WTC11 (cell line): ENCODE measurements around the gene THAP6. TPM values are rescaled to one million over a fixed set of nuclear protein-coding genes. Genes with fewer than 3 reads are reported as not detected.

ENCODE experiments used
- ATAC-seq: fragments of 200-7000 bp; cut with Tn5 transposase; 2 replicates; pipeline ENCODE4 v1.10.0; 2021; ENCODE audit warnings: mild to moderate bottlenecking, moderate library complexity
- CTCF ChIA-PET: fragments of 300-600 bp; sonication (Branson Sonifier 250); formaldehyde crosslinking; loops from one replicate; lab custom pipeline; 2021; ENCODE audit warnings: antibody characterized with exemption; lab: Charles Lee
- POLR2A ChIA-PET: fragments of 350-600 bp; sonication (Branson Sonifier 250); formaldehyde crosslinking; loops from one replicate; lab custom pipeline; 2021; ENCODE audit warnings: antibody characterized with exemption; lab: Charles Lee
- DNase-seq: peaks from one replicate; pipeline ENCODE4 v3.0.0; 2021; ENCODE audit warnings: low spot score
- H3K27ac Mint-ChIP-seq: 2 replicates; pipeline ENCODE4 v1.8.0; 2021; ENCODE audit warnings: mixed read lengths
- H3K27me3 Mint-ChIP-seq: 2 replicates; pipeline ENCODE4 v1.8.0; 2021; ENCODE audit warnings: low read depth, mild to moderate bottlenecking, moderate library complexity, mixed read lengths
- H3K36me3 Mint-ChIP-seq: 2 replicates; pipeline ENCODE4 v1.8.0; 2021; ENCODE audit warnings: mixed read lengths
- H3K4me1 Mint-ChIP-seq: 2 replicates; pipeline ENCODE4 v1.8.0; 2022; ENCODE audit warnings: mixed read lengths
- H3K4me3 Mint-ChIP-seq: 2 replicates; pipeline ENCODE4 v1.8.0; 2021; ENCODE audit warnings: mild to moderate bottlenecking, moderate library complexity, mixed read lengths
- H3K9me3 Mint-ChIP-seq: 2 replicates; pipeline ENCODE4 v1.8.0; 2021; ENCODE audit warnings: mixed read lengths
- CBFB ChIP-seq: sonication (generic); formaldehyde crosslinking; IDR thresholded peaks from 2 replicates; pipeline ENCODE4 v1.8.1; 2022; ENCODE audit warnings: mild to moderate bottlenecking, low read depth, missing genetic modification reagents
- CREB1 ChIP-seq: sonication (generic); formaldehyde crosslinking; IDR thresholded peaks from 2 replicates; pipeline ENCODE4 v1.8.0; 2023; ENCODE audit warnings: mild to moderate bottlenecking, missing genetic modification reagents
- GRHL2 ChIP-seq: fragments of 250-450 bp; sonication (Bioruptor Pico); IDR thresholded peaks from 2 replicates; pipeline ENCODE4 v1.8.0; 2022; ENCODE audit warnings: mild to moderate bottlenecking, moderate library complexity; ENCODE audit not compliant: insufficient replicate concordance, severe bottlenecking
- SMAD4 ChIP-seq: sonication (generic); formaldehyde crosslinking; IDR thresholded peaks from 2 replicates; pipeline ENCODE4 v1.8.0; 2022; ENCODE audit warnings: mild to moderate bottlenecking, missing genetic modification reagents
- TP53 ChIP-seq: sonication (generic); formaldehyde crosslinking; IDR thresholded peaks from 2 replicates; pipeline ENCODE4 v1.8.1; 2023; ENCODE audit warnings: mild to moderate bottlenecking, missing genetic modification reagents
- ZNF121 ChIP-seq: sonication (generic); formaldehyde crosslinking; IDR thresholded peaks from 2 replicates; pipeline ENCODE4 v1.8.0; 2023; ENCODE audit warnings: missing genetic modification reagents
- ZNF317 ChIP-seq: sonication (generic); formaldehyde crosslinking; IDR thresholded peaks from 2 replicates; pipeline ENCODE4 v1.8.1; 2023; ENCODE audit warnings: low read depth, mild to moderate bottlenecking, moderate library complexity, missing genetic modification reagents, borderline replicate concordance
- ZNF396 ChIP-seq: fragments of 250-450 bp; sonication (Bioruptor Pico); IDR thresholded peaks from 2 replicates; pipeline ENCODE4 v1.8.0; 2021; ENCODE audit warnings: mild to moderate bottlenecking, moderate library complexity, borderline replicate concordance
- ZNF532 ChIP-seq: fragments of 250-450 bp; sonication (Bioruptor Pico); IDR thresholded peaks from 2 replicates; pipeline ENCODE4 v1.9.0; 2021; ENCODE audit warnings: mild to moderate bottlenecking, borderline replicate concordance
- total RNA-seq: library from RNA; stranded (reverse); gene quantifications from 3 replicates; pipeline ENCODE4 v1.2.3, GENCODE V29; 2021
- TF ChIP-seq, protein P1 (sequence below): sonication (generic); formaldehyde crosslinking; IDR thresholded peaks from 2 replicates; pipeline ENCODE4 v1.8.0; 2023; ENCODE audit warnings: missing genetic modification reagents
- TF ChIP-seq, protein P2 (sequence below): sonication (generic); formaldehyde crosslinking; IDR thresholded peaks from 2 replicates; pipeline ENCODE4 v1.8.0; 2022; ENCODE audit warnings: missing genetic modification reagents
- TF ChIP-seq, protein P3 (sequence below): sonication (generic); formaldehyde crosslinking; IDR thresholded peaks from 2 replicates; pipeline ENCODE4 v1.8.1; 2023; ENCODE audit warnings: mild to moderate bottlenecking, missing genetic modification reagents, moderate library complexity
- TF ChIP-seq, protein P4 (sequence below): fragments of 250-450 bp; sonication (Bioruptor Pico); conservative IDR thresholded peaks from 2 replicates; pipeline ENCODE4 v1.9.0; 2021; ENCODE audit warnings: mild to moderate bottlenecking

Gene THAP6
- total RNA-seq, 1 experiment from 2014 or later: 13.3 TPM

DNA sequence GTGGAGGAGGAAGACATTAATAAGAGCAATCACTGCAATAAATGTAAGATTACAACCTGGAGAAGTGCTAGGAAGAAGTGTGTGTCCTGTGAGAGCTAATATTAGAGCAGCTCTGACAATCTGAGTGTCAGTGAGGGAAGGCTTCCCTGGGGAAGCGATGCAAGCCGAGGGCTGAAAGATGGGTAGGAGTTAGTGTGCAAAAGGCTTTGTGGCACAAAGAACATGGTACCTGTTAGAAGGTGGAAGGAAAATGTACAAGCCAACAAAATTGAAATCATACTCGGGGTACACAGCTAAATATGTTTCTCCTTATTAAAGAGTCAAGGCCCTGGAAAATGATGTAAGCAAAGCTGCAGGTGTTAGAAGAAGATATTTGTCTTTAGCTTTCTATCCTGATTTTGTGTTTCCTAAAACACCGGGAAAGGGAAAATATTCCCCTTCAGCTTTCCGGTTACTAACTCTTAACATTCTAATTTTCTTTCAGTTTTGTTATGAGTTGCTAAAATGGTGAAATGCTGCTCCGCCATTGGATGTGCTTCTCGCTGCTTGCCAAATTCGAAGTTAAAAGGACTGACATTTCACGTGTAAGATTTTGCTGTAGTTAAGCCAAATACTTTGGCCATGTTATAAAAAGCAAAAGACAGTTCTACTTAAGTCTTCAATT is 808 bp downstream of the THAP6 start:
- CTCF ChIA-PET: interaction anchor here (0.9 to 1.7 kb wide), 3 partner anchors 41 to 83 kb away, joined by 3 to 4 read pairs (median 4); partner anchors contain the start of gene ODAPH
- POLR2A ChIA-PET: interaction anchor here (0.6 to 1.1 kb wide), 3 partner anchors 16 to 44 kb away, joined by 3 read pairs; no protein-coding TSS in a partner anchor
- ATAC-seq (no peak), DNase-seq (no peak)
- H3K4me1 Mint-ChIP-seq: peaks cover 17% of the 10 kb centered on the region
- TF ChIP-seq, protein P1, sequence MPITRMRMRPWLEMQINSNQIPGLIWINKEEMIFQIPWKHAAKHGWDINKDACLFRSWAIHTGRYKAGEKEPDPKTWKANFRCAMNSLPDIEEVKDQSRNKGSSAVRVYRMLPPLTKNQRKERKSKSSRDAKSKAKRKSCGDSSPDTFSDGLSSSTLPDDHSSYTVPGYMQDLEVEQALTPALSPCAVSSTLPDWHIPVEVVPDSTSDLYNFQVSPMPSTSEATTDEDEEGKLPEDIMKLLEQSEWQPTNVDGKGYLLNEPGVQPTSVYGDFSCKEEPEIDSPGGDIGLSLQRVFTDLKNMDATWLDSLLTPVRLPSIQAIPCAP (CRISPR knock-in tag): no peak
- no peak for TF ChIP-seq CBFB (CRISPR knock-in tag)
- no peak for TF ChIP-seq CREB1
- no peak for TF ChIP-seq ZNF121
- no peak for TF ChIP-seq ZNF396 (CRISPR knock-in tag)
- TF ChIP-seq ZNF317 (CRISPR knock-in tag): no peak
- no peak for TF ChIP-seq GRHL2 (CRISPR knock-in tag)
- no peak for TF ChIP-seq ZNF532 (CRISPR knock-in tag)
- TF ChIP-seq, protein P2, sequence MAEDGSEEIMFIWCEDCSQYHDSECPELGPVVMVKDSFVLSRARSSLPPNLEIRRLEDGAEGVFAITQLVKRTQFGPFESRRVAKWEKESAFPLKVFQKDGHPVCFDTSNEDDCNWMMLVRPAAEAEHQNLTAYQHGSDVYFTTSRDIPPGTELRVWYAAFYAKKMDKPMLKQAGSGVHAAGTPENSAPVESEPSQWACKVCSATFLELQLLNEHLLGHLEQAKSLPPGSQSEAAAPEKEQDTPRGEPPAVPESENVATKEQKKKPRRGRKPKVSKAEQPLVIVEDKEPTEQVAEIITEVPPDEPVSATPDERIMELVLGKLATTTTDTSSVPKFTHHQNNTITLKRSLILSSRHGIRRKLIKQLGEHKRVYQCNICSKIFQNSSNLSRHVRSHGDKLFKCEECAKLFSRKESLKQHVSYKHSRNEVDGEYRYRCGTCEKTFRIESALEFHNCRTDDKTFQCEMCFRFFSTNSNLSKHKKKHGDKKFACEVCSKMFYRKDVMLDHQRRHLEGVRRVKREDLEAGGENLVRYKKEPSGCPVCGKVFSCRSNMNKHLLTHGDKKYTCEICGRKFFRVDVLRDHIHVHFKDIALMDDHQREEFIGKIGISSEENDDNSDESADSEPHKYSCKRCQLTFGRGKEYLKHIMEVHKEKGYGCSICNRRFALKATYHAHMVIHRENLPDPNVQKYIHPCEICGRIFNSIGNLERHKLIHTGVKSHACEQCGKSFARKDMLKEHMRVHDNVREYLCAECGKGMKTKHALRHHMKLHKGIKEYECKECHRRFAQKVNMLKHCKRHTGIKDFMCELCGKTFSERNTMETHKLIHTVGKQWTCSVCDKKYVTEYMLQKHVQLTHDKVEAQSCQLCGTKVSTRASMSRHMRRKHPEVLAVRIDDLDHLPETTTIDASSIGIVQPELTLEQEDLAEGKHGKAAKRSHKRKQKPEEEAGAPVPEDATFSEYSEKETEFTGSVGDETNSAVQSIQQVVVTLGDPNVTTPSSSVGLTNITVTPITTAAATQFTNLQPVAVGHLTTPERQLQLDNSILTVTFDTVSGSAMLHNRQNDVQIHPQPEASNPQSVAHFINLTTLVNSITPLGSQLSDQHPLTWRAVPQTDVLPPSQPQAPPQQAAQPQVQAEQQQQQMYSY (CRISPR knock-in tag): no peak
- no peak for TF ChIP-seq SMAD4 (CRISPR knock-in tag)
- TF ChIP-seq, protein P3, sequence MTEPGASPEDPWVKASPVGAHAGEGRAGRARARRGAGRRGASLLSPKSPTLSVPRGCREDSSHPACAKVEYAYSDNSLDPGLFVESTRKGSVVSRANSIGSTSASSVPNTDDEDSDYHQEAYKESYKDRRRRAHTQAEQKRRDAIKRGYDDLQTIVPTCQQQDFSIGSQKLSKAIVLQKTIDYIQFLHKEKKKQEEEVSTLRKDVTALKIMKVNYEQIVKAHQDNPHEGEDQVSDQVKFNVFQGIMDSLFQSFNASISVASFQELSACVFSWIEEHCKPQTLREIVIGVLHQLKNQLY (CRISPR knock-in tag): no peak
- TF ChIP-seq, protein P4, sequence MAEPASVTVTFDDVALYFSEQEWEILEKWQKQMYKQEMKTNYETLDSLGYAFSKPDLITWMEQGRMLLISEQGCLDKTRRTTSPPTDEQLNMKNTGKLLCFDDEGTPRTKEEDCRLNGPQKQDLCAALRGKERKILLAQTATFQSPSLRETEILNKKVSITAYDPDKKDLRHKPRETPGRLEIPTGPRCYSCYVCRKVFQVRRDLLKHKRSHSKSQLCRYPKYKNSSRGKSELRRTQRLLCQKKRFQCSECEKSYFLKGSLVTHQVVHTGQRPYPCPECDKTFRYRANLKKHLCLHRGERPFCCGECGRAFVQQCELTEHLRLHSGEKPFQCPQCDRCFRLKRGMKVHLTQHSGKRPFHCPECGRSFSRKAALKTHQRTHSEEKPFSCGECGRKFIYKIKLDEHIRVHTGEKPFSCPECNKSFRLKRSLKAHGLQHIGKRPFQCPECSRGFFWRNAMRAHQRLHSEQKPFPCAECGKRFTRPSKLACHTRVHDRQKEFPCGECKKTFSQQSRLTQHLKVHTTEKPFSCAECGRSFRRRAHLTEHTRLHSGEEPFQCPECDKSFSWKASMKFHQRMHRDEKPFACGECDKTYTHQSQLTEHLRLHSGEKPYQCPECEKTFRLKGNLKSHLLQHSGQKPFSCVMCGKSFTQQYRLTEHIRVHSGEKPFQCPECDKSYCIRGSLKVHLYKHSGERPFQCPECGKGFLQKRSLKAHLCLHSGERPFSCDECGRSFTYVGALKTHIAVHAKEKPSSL (CRISPR knock-in tag): no peak
- no peak for TF ChIP-seq TP53 (CRISPR knock-in tag)
- H3K4me3 Mint-ChIP-seq: no peak overlapping the region
- H3K27ac Mint-ChIP-seq: peak overlapping the region; percentile 71
- peaks cover 35% of the 10 kb centered on the region for H3K36me3 Mint-ChIP-seq
- H3K27me3 Mint-ChIP-seq: no peaks in the 10 kb centered on the region
- peaks cover 6% of the 10 kb centered on the region for H3K9me3 Mint-ChIP-seq
